B cell (primary cell): ENCODE data around the gene ANO9. TPM values are rescaled to one million over a fixed set of nuclear protein-coding genes. Genes with fewer than 3 reads are reported as not detected.

Experiments
- ATAC-seq: fragments of 200-7000 bp; cut with Tn5 transposase; one replicate; pipeline ENCODE4 v1.10.0; 2021; ENCODE audit warnings: low read depth, mild to moderate bottlenecking, moderate number of reproducible peaks, moderate library complexity
- CTCF ChIA-PET: fragments of 350-600 bp; sonication (Branson Sonifier 250); formaldehyde crosslinking; loops from one replicate; lab custom pipeline; 2021; ENCODE audit warnings: antibody characterized with exemption, inconsistent platforms; lab: Charles Lee
- POLR2A ChIA-PET: fragments of 350-600 bp; sonication (Branson Sonifier 250); formaldehyde crosslinking; loops from one replicate; lab custom pipeline; 2021; ENCODE audit warnings: antibody characterized with exemption; lab: Charles Lee
- DNase-seq: peaks from one replicate; pipeline ENCODE4 v3.0.0; 2013
- H2AFZ ChIP-seq: 2 replicates; pipeline ENCODE4 v1.6.1; 2012; ENCODE audit warnings: mild to moderate bottlenecking, low read depth, low read length; ENCODE audit not compliant: insufficient read depth, poor library complexity, severe bottlenecking
- H3K27ac ChIP-seq, 2 donors: 1 replicate in 1 of 2; 2 replicates in 1 of 2; pipeline ENCODE4 v1.5.1; 2012 to 2013; ENCODE audit warnings: low read length in 2 of 2, mild to moderate bottlenecking in 2 of 2, moderate library complexity in 1 of 2
- H3K27me3 ChIP-seq, 4 experiments: fragments of 200-600 bp in 1 of 4; sonication (generic) in 1 of 4; replicated peaks in 1 of 4; 1 replicate in 2 of 4; 2 replicates in 2 of 4; pipeline versions ENCODE4 v1.6.1 to v1.7.0; 2013 to 2016; ENCODE audit warnings: low read length in 3 of 4, mild to moderate bottlenecking in 2 of 4, mixed read lengths in 1 of 4, moderate library complexity in 1 of 4; ENCODE audit not compliant: insufficient read depth in 4 of 4, control insufficient read depth in 3 of 4; ENCODE audit errors: control extremely low read depth in 1 of 4
- H3K36me3 ChIP-seq, 2 experiments: replicated peaks in 1 of 2; 1 replicate in 1 of 2; 2 replicates in 1 of 2; pipeline versions ENCODE4 v1.6.1 to v1.7.1; 2013; ENCODE audit warnings: low read length in 1 of 2; ENCODE audit not compliant: insufficient read depth in 2 of 2, control insufficient read depth in 1 of 2; ENCODE audit errors: control extremely low read depth in 1 of 2, extremely low read depth in 1 of 2
- H3K4me1 ChIP-seq, 2 donors: fragments of 200-600 bp in 1 of 2; sonication (generic) in 1 of 2; 1 replicate in 1 of 2; 2 replicates in 1 of 2; pipeline versions ENCODE4 v1.5.1 to v1.6.1; 2013 to 2017; ENCODE audit warnings: low read length in 2 of 2; ENCODE audit not compliant: control insufficient read depth in 2 of 2, insufficient read depth in 2 of 2
- H3K4me2 ChIP-seq: replicated peaks from 2 replicates; pipeline ENCODE3; 2012; ENCODE audit warnings: mild to moderate bottlenecking, low read depth, low read length; ENCODE audit not compliant: poor library complexity, severe bottlenecking
- H3K4me3 ChIP-seq, 5 experiments: fragments of 200-600 bp in 1 of 5; sonication (generic) in 1 of 5; 1 replicate in 3 of 5; 2 replicates in 2 of 5; pipeline versions ENCODE4 v1.5.1 to v1.7.0; 2011 to 2016; ENCODE audit warnings: low read length in 4 of 5, mild to moderate bottlenecking in 4 of 5, low read depth in 2 of 5, control low read depth in 1 of 5, moderate library complexity in 1 of 5; ENCODE audit not compliant: insufficient read depth in 1 of 5; ENCODE audit errors: control extremely low read depth in 1 of 5, extremely low read depth in 1 of 5
- H3K79me2 ChIP-seq: fragments of 200-600 bp; sonication (generic); one replicate; pipeline ENCODE4 v1.6.0; 2016; ENCODE audit warnings: low read length; ENCODE audit not compliant: control insufficient read depth, insufficient read depth
- H3K9ac ChIP-seq: fragments of 200-600 bp; sonication (generic); 2 replicates; pipeline ENCODE4 v1.6.1; 2017; ENCODE audit warnings: mild to moderate bottlenecking, low read length, moderate library complexity
- H3K9me3 ChIP-seq, 3 donors: one replicate each; pipeline versions ENCODE4 v1.6.1 to v1.7.1; 2013; ENCODE audit warnings: low read length in 2 of 3; ENCODE audit not compliant: control insufficient read depth in 2 of 3, insufficient read depth in 1 of 3; ENCODE audit errors: control extremely low read depth in 1 of 3
- H4K20me1 ChIP-seq: 2 replicates; pipeline ENCODE4 v1.6.0; 2012; ENCODE audit warnings: mild to moderate bottlenecking, low read length; ENCODE audit not compliant: insufficient read depth, control insufficient read depth, poor library complexity, severe bottlenecking
- H3K27ac Mint-ChIP-seq: one replicate; pipeline ENCODE4 v1.8.0; 2021; ENCODE audit warnings: mixed read lengths
- H3K27me3 Mint-ChIP-seq: one replicate; pipeline ENCODE4 v1.8.0; 2021; ENCODE audit warnings: mixed read lengths
- H3K4me1 Mint-ChIP-seq: one replicate; pipeline ENCODE4 v1.8.0; 2021; ENCODE audit warnings: mixed read lengths
- H3K4me3 Mint-ChIP-seq: one replicate; pipeline ENCODE4 v1.8.0; 2021; ENCODE audit warnings: mixed read lengths
- H3K9me3 Mint-ChIP-seq: one replicate; pipeline ENCODE4 v1.8.0; 2022; ENCODE audit warnings: mixed read lengths; ENCODE audit not compliant: insufficient read depth
- CTCF ChIP-seq: fragments of 200-600 bp; IDR thresholded peaks from one replicate; pipeline ENCODE4 v1.8.0; 2022; ENCODE audit warnings: antibody characterized with exemption, mild to moderate bottlenecking
- EZH2 ChIP-seq: IDR thresholded peaks from 2 replicates; pipeline ENCODE4 v1.6.1; 2012; ENCODE audit warnings: borderline replicate concordance, low read depth, mild to moderate bottlenecking, moderate library complexity, low read length; ENCODE audit not compliant: insufficient read depth, poor library complexity, severe bottlenecking
- WGBS: methylation state at CpG from one replicate; pipeline ENCODE4 v1.1.5; 2013; ENCODE audit warnings: missing lambda C conversion rate; ENCODE audit not compliant: insufficient coverage; 5-methylcytosine and 5-hydroxymethylcytosine counted together
- intact Hi-C: fragments of 100-400 bp; cut with micrococcal nuclease; formaldehyde crosslinking; loops from one replicate; pipeline ENCODE4 v1.10.0; 2022
- polyA plus RNA-seq: library from polyadenylated mRNA; depleted of rRNA; stranded (reverse); fragments of >200 nt; gene quantifications from 2 replicates; pipeline ENCODE4 v1.2.3, GENCODE V29; 2012
- total RNA-seq, 2 donors: library from RNA; stranded (reverse); fragments of 120-200 nt in 1 of 2; gene quantifications; 1 replicate in 1 of 2; 2 replicates in 1 of 2; pipeline versions ENCODE4 v1.2.3 to v1.2.4, GENCODE V29; 2013 to 2022

ANO9 gene
- total and polyA plus RNA-seq, 2 donors (not counting 1 experiment from before 2014, with no cell fraction given): 62.0 to 107 TPM

- ChIA-PET POLR2A (no interaction called here), CTCF (interaction anchor here (0.6 kb wide), 1 partner anchor 222 kb away, joined by 4 read pairs; no protein-coding TSS in a partner anchor)
- no peak overlapping the region for H3K4me3 ChIP-seq
- H3K4me1 ChIP-seq: peaks cover 6 to 7% of the 10 kb centered on the region in 2 donors
- H4K20me1 ChIP-seq: peaks cover 15% of the 10 kb centered on the region
- ATAC-seq (no peak), DNase-seq (no peak)
- no peak overlapping the region for H3K4me2 ChIP-seq
- intact Hi-C loops: no loop called here
- 96% methylated on average over 12 of the region's 16 CpGs for WGBS
- TF ChIP-seq EZH2 (no peak), CTCF (no peak)
- no peak overlapping the region for H2AFZ ChIP-seq
- H3K79me2 ChIP-seq: peaks cover 31% of the 10 kb centered on the region
- H3K27me3 ChIP-seq: no peaks in the 10 kb centered on the region
- Mint-ChIP-seq H3K27me3 (no peaks in the 10 kb centered on the region), H3K9me3 (no peaks in the 10 kb centered on the region), H3K4me3 (no peak overlapping the region), H3K4me1 (peaks cover 10% of the 10 kb centered on the region), H3K27ac (no peak overlapping the region)
- no peaks in the 10 kb centered on the region for H3K9me3 ChIP-seq
- H3K27ac ChIP-seq: no peak overlapping the region
- H3K36me3 ChIP-seq: peaks cover 0 to 12% of the 10 kb centered on the region in 2 experiments
- no peak overlapping the region for H3K9ac ChIP-seq
Observed at GRCh38 chr11:462107-462890, 20.5 kb upstream of the ANO9 start.

DNA sequence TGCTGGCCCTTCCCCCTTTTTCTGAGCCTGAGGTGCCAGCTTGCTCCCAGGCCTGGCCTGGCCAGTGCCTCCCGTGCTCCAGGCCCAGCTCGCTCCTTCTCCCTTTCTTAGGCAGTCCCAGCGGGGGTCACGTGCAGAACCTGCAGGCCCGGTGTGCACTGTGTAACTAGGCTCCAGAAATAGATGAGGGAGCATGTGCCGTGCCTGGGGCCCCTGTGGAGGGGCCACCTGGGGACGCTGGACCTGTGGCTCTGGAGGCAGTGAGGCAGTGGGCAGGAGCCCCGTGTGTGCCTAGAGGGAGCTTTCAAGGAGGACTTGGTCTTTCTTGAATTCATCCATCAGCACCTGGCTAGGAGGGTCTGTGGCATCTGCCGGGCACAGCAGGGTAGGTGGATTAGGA lies 19.8 kb upstream of the ANO9 start:
- H3K27ac ChIP-seq: no peak overlapping the region
- no peaks in the 10 kb centered on the region for H3K27me3 ChIP-seq
- no peaks in the 10 kb centered on the region for H3K9me3 ChIP-seq
- peaks cover 13% of the 10 kb centered on the region in 2 donors for H3K4me1 ChIP-seq
- H3K4me3 ChIP-seq: no peak overlapping the region
- ChIA-PET CTCF (interaction anchor here (0.6 kb wide), 1 partner anchor 223 kb away, joined by 4 read pairs; no protein-coding TSS in a partner anchor), POLR2A (no interaction called here)
- Mint-ChIP-seq H3K9me3 (no peaks in the 10 kb centered on the region), H3K27me3 (no peaks in the 10 kb centered on the region), H3K27ac (no peak overlapping the region), H3K4me1 (peaks cover 16% of the 10 kb centered on the region), H3K4me3 (no peak overlapping the region)
- H3K79me2 ChIP-seq: peaks cover 28% of the 10 kb centered on the region
- H4K20me1 ChIP-seq: peaks cover 15% of the 10 kb centered on the region
- no peak overlapping the region for H3K4me2 ChIP-seq
- no peak for ATAC-seq
- WGBS: 98% methylated on average over 8 of the region's 9 CpGs
- TF ChIP-seq EZH2 (no peak), CTCF (no peak)
- no peak overlapping the region for H2AFZ ChIP-seq
- H3K36me3 ChIP-seq: peaks cover 0 to 12% of the 10 kb centered on the region in 2 experiments
- intact Hi-C loops: no loop called here
- no peak overlapping the region for H3K9ac ChIP-seq
- no peak for DNase-seq
